Parathyroid adenoma (tissue), 2 donors: Measurements from ENCODE around the gene ADGRA1.

Experiments used
- H2AFZ ChIP-seq: fragments of 300-600 bp; sonication (generic); one replicate; pipeline ENCODE4 v1.7.0; 2017; ENCODE audit warnings: antibody characterized with exemption, mild to moderate bottlenecking
- H3K27ac ChIP-seq: fragments of 300-600 bp; sonication (generic); one replicate; pipeline ENCODE4 v1.7.0; 2017
- H3K27me3 ChIP-seq: fragments of 300-600 bp; sonication (generic); one replicate; pipeline ENCODE4 v1.7.0; 2017; ENCODE audit warnings: low read length; ENCODE audit not compliant: control insufficient read depth, insufficient read depth
- H3K36me3 ChIP-seq: fragments of 300-600 bp; sonication (generic); one replicate; pipeline ENCODE4 v1.7.0; 2017; ENCODE audit warnings: low read length; ENCODE audit not compliant: control insufficient read depth, insufficient read depth
- H3K4me1 ChIP-seq: fragments of 300-600 bp; sonication (generic); one replicate; pipeline ENCODE4 v1.7.0; 2017; ENCODE audit warnings: control low read depth
- H3K4me2 ChIP-seq: fragments of 300-600 bp; sonication (generic); one replicate; pipeline ENCODE4 v1.7.0; 2017; ENCODE audit warnings: low read length
- H3K4me3 ChIP-seq: fragments of 300-600 bp; sonication (generic); one replicate; pipeline ENCODE4 v1.7.0; 2017; ENCODE audit warnings: low read depth, low read length
- H3K79me2 ChIP-seq: fragments of 300-600 bp; sonication (generic); one replicate; pipeline ENCODE4 v1.7.0; 2017; ENCODE audit warnings: control low read depth
- H3K9ac ChIP-seq: fragments of 300-600 bp; sonication (generic); one replicate; pipeline ENCODE4 v1.7.0; 2017; ENCODE audit warnings: mild to moderate bottlenecking
- H3K9me3 ChIP-seq: fragments of 300-600 bp; sonication (generic); one replicate; pipeline ENCODE4 v1.7.0; 2017; ENCODE audit warnings: low read length; ENCODE audit not compliant: control insufficient read depth
- TF ChIP-seq, protein P1 (sequence below): fragments of 300-600 bp; sonication (generic); IDR thresholded peaks from one replicate; pipeline ENCODE4 v1.7.0; 2017; ENCODE audit warnings: antibody characterized with exemption, mild to moderate bottlenecking
- donor health status: primary hyperparathyroidism.

Gene ADGRA1

DNA sequence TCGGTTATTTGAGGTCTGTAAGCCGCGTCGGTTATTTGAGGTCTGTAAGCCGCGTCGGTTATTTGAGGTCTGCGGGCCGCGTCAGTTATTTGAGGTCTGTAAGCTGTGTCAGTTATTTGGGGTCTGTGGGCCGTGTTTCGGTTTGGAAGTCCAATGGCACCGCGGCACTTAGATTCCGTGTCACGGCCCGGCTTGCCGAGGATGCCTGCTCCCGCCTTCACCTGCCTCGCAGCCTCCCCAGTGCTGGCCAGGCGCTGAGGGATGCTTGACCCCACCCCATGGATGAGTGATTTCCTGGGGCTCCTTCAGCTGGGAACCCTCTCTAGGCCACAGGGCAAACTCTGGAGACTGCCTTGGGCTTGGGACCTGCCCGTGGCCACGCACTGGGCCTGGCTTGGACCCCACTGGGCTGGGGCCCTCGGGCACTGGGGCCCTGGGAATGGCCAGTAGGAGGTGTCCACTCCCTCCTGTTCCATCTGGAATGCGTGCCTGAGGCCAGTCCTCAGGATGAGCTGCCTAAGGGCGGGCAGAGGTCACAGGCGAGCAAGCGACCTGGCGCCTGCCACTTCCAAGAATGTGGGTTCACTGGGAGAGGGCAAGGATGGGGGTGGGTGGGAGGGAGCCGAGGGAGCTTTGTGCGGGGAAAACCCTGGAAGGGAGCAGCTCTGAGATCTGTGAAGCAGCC is 25.6 kb downstream of the ADGRA1 start:
- Histone ChIP-seq H3K9me3 (no peaks in the 10 kb centered on the region), H3K4me1 (no peaks in the 10 kb centered on the region), H3K36me3 (no peaks in the 10 kb centered on the region), H3K4me3 (no peak overlapping the region), H3K27ac (no peak overlapping the region), H3K27me3 (no peaks in the 10 kb centered on the region), H3K4me2 (no peak overlapping the region), H3K9ac (no peak overlapping the region), H2AFZ (no peak overlapping the region), H3K79me2 (no peaks in the 10 kb centered on the region)
- TF ChIP-seq, protein P1, sequence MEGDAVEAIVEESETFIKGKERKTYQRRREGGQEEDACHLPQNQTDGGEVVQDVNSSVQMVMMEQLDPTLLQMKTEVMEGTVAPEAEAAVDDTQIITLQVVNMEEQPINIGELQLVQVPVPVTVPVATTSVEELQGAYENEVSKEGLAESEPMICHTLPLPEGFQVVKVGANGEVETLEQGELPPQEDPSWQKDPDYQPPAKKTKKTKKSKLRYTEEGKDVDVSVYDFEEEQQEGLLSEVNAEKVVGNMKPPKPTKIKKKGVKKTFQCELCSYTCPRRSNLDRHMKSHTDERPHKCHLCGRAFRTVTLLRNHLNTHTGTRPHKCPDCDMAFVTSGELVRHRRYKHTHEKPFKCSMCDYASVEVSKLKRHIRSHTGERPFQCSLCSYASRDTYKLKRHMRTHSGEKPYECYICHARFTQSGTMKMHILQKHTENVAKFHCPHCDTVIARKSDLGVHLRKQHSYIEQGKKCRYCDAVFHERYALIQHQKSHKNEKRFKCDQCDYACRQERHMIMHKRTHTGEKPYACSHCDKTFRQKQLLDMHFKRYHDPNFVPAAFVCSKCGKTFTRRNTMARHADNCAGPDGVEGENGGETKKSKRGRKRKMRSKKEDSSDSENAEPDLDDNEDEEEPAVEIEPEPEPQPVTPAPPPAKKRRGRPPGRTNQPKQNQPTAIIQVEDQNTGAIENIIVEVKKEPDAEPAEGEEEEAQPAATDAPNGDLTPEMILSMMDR: no peak

DNA sequence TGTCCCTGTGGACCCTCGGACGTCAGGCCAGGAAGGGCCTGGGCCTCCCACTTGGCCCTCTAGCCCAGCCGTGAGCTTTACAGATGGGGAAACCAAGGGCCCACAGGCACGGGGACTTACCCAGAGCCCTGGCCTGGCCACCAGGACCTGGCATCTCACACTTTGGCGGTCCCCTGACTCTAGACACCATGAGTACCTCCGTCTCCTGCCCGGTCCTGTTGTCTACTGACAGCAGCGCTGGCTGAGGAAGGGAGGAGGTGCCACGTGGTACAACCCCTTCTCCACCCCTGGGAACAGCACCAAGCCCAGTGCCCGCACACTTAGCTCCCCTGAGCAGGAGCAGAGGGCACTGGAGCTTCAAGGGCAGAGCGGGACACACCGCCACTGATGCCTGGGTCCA is 26.1 kb downstream of the ADGRA1 start:
- no peak overlapping the region for H2AFZ ChIP-seq
- no peak overlapping the region for H3K4me3 ChIP-seq
- H3K4me1 ChIP-seq: no peaks in the 10 kb centered on the region
- no peak overlapping the region for H3K27ac ChIP-seq
- no peak overlapping the region for H3K4me2 ChIP-seq
- no peaks in the 10 kb centered on the region for H3K79me2 ChIP-seq
- no peaks in the 10 kb centered on the region for H3K27me3 ChIP-seq
- TF ChIP-seq, protein P1: no peak
- H3K36me3 ChIP-seq: no peaks in the 10 kb centered on the region
- H3K9me3 ChIP-seq: no peaks in the 10 kb centered on the region
- no peak overlapping the region for H3K9ac ChIP-seq

DNA sequence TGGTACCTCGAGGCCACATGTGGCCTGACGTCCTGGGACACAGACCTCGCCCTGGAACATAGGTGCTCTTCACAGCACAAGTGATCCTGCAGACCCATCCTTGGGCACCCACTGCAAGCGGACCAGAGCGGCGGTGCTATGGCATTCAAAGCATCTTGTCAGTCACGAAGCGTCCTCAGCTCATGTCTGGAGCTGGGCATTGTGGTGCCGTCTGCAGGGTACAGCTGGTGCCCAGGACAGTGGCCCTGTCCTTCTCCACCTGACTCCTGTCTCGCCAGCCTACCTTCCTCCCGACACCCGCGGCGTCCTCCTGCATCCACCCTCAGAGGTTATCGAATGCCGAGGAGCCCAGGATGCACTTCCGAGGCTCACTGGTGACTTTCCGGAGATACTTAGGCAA is 26.5 kb downstream of the ADGRA1 start:
- no peaks in the 10 kb centered on the region for H3K79me2 ChIP-seq
- no peak overlapping the region for H3K4me2 ChIP-seq
- no peaks in the 10 kb centered on the region for H3K4me1 ChIP-seq
- no peak overlapping the region for H3K9ac ChIP-seq
- no peaks in the 10 kb centered on the region for H3K9me3 ChIP-seq
- H3K27me3 ChIP-seq: no peaks in the 10 kb centered on the region
- TF ChIP-seq, protein P1: no peak
- H2AFZ ChIP-seq: no peak overlapping the region
- no peaks in the 10 kb centered on the region for H3K36me3 ChIP-seq
- no peak overlapping the region for H3K4me3 ChIP-seq
- no peak overlapping the region for H3K27ac ChIP-seq

DNA sequence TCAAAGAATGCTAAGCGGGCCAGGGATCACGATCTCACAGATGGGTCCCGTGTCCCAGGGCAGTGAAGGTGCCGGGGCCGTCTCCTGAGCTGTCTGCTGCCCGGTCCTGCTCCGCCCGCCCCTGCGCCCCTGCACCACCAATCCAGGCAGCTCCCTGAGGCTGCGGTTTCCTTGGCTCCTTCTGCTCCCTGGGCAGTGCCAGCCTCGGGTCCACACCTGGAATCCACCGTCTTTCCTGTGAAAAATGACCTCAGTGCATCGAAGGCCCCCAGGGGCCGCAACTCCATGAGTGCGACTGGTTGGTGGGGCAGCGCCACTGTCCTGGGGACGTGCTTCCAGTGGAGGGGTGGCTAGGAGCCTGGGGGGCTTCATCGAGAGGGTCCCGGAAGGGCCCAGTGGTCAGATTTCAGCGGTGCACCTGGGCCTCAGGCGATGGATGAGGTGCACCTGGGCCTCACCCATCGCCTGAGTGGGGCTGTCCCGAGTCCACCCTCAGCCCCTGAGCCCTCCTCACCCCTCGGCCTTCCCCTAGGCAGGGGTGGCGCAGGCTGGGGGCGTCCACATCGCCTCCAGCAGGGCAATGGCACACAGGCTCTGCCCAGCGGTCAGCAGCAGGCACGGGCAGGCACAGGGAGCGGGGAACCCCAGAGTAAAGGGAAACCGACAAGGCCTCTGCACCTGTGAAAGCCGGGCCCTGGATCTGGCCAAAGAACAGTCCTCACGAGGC is 27.2 kb downstream of the ADGRA1 start:
- Histone ChIP-seq H3K27me3 (no peaks in the 10 kb centered on the region), H3K79me2 (no peaks in the 10 kb centered on the region), H3K27ac (no peak overlapping the region), H3K4me2 (no peak overlapping the region), H3K4me3 (no peak overlapping the region), H2AFZ (no peak overlapping the region), H3K9me3 (no peaks in the 10 kb centered on the region), H3K4me1 (no peaks in the 10 kb centered on the region), H3K36me3 (no peaks in the 10 kb centered on the region), H3K9ac (no peak overlapping the region)
- TF ChIP-seq, protein P1: no peak
